ENCODE data around the gene SRP68. TPM values are rescaled to one million over a fixed set of nuclear protein-coding genes. Genes with fewer than 3 reads are reported as not detected.

The SRP68 gene
- total and polyA plus RNA-seq, 4 donors = 17.7 to 36.7 (median 28.7) TPM

- Histone ChIP-seq H3K4me3 (ENCODE audit: low read depth in 1 of 3, low read length in 3 of 3) (no peak within 1 kb of the TSS), H3K9ac (ENCODE audit: low read depth in 1 of 2, low read length in 2 of 2) (no peak within 1 kb of the TSS), H3K36me3 (ENCODE audit: control insufficient read depth in 4 of 4, insufficient read depth in 3 of 4, low read depth in 1 of 4, low read length in 3 of 4) (peaks cover 0 to 2% (median 0%) of the 10 kb centered on the region in 4 donors), H3K4me1 (ENCODE audit: control insufficient read depth in 4 of 4, insufficient read depth in 4 of 4, low read length in 3 of 4) (peaks cover 25 to 92% (median 68%) of the 10 kb centered on the region in 4 donors), H3K9me3 (ENCODE audit: control insufficient read depth in 4 of 4, low read length in 3 of 4) (no peaks in the 10 kb centered on the region), H3K27me3 (ENCODE audit: control insufficient read depth in 4 of 4, insufficient read depth in 4 of 4, low read length in 3 of 4) (no peaks in the 10 kb centered on the region), H3K27ac (ENCODE audit: low read depth in 1 of 2, low read length in 2 of 2) (peak within 1 kb of the TSS; percentile 58 to 63)
- WGBS = 79% methylated on average over 21 of the region's 21 CpGs
- TF ChIP-seq SP1 (IDR thresholded peaks at IDR 0.05) (no peak), RXRA (IDR thresholded peaks at IDR 0.05) (no peak), TAF1 (conservative IDR thresholded peaks at IDR 0.05) (no peak), REST (IDR thresholded peaks at IDR 0.05) (no peak), NR2F2 (IDR thresholded peaks at IDR 0.05) (no peak), JUND (IDR thresholded peaks at IDR 0.05) (no peak), EGR1 (IDR thresholded peaks at IDR 0.05; ENCODE audit: low read depth in 2 of 2) (no peak), HNF4A (conservative IDR thresholded peaks at IDR 0.05) (no peak), FOXA1 (IDR thresholded peaks at IDR 0.05) (no peak), RAD21 (IDR thresholded peaks at IDR 0.05) (no peak), GABPA (IDR thresholded peaks at IDR 0.05 in 1 of 2, conservative IDR thresholded peaks at IDR 0.05 in 1 of 2) (no peak), YY1 (IDR thresholded peaks at IDR 0.05) (no peak), FOXA2 (IDR thresholded peaks at IDR 0.05) (no peak), CTCF (IDR thresholded peaks at IDR 0.05; ENCODE audit: low read depth, low read length, missing input control) (no peak), HNF4G (IDR thresholded peaks at IDR 0.05) (no peak), ZBTB33 (IDR thresholded peaks at IDR 0.05) (no peak)
- TF ChIP-seq, protein P1, sequence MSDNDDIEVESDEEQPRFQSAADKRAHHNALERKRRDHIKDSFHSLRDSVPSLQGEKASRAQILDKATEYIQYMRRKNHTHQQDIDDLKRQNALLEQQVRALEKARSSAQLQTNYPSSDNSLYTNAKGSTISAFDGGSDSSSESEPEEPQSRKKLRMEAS (IDR thresholded peaks at IDR 0.05) = no peak
- TF ChIP-seq, protein P2, sequence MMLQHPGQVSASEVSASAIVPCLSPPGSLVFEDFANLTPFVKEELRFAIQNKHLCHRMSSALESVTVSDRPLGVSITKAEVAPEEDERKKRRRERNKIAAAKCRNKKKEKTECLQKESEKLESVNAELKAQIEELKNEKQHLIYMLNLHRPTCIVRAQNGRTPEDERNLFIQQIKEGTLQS (IDR thresholded peaks at IDR 0.05) = no peak
- no peak for DNase-seq (ENCODE audit: low spot score)
Measured at GRCh38 chr17:76000755-76001521, 71.4 kb downstream of the SRP68 start, which contains the start of gene CDK3. CDK3 (plus strand) TSS chr17:76000855; CDS start chr17:76001426, 571 bp downstream.
